ENCODE measurements around the gene LARP4B. TPM values are rescaled to one million over a fixed set of nuclear protein-coding genes. Genes with fewer than 3 reads are reported as not detected.

Gene LARP4B
- total and polyA plus RNA-seq, 2 donors (not counting 1 experiment from before 2014, with no cell fraction given) = 35.6 to 129 TPM

- no peaks in the 10 kb centered on the region for H3K4me1 Mint-ChIP-seq
Measured at GRCh38 chr10:794382-794956, 137.0 kb downstream of the LARP4B start.

GRCh38 chr10:792792-793100, 138.8 kb downstream of the LARP4B start:
- H3K4me3 ChIP-seq (ENCODE audit: control extremely low read depth in 1 of 5, extremely low read depth in 1 of 5, insufficient read depth in 1 of 5, low read depth in 2 of 5, low read length in 4 of 5) = no peak overlapping the region
- Mint-ChIP-seq H3K27me3 (no peaks in the 10 kb centered on the region), H3K9me3 (ENCODE audit: insufficient read depth) (peaks cover 8% of the 10 kb centered on the region), H3K27ac (no peak overlapping the region), H3K4me1 (peaks cover 8% of the 10 kb centered on the region), H3K4me3 (no peak overlapping the region)
- WGBS (ENCODE audit: insufficient coverage) = 86% methylated on average over 2 of the region's 3 CpGs
- POLR2A ChIA-PET = no interaction called here
- peaks cover 5 to 9% of the 10 kb centered on the region in 2 donors for H3K4me1 ChIP-seq (ENCODE audit: control insufficient read depth in 2 of 2, insufficient read depth in 2 of 2, low read length in 2 of 2)
- no peak for DNase-seq
- no peak overlapping the region for H3K9ac ChIP-seq (ENCODE audit: low read length)
- H4K20me1 ChIP-seq (ENCODE audit: control insufficient read depth, insufficient read depth, low read length, poor library complexity, severe bottlenecking) = no peaks in the 10 kb centered on the region
- no peaks in the 10 kb centered on the region for H3K36me3 ChIP-seq (replicated peaks in 1 of 2; ENCODE audit: control extremely low read depth in 1 of 2, control insufficient read depth in 1 of 2, extremely low read depth in 1 of 2, insufficient read depth in 2 of 2, low read length in 1 of 2)
- no peak overlapping the region for H3K27ac ChIP-seq (ENCODE audit: low read length in 2 of 2)
- no peak overlapping the region for H2AFZ ChIP-seq (ENCODE audit: insufficient read depth, low read depth, low read length, poor library complexity, severe bottlenecking)
- TF ChIP-seq EZH2 (IDR thresholded peaks at IDR 0.05; ENCODE audit: borderline replicate concordance, insufficient read depth, low read depth, low read length, poor library complexity, severe bottlenecking) (no peak), CTCF (IDR thresholded peaks at IDR 0.05) (no peak)
- intact Hi-C loops (cut with micrococcal nuclease) = no loop called here
- H3K27me3 ChIP-seq (replicated peaks in 1 of 4; ENCODE audit: control extremely low read depth in 1 of 4, control insufficient read depth in 3 of 4, insufficient read depth in 4 of 4, low read length in 3 of 4) = no peaks in the 10 kb centered on the region
- CTCF ChIA-PET = interaction anchor here (1.2 kb wide), 1 partner anchor 25 kb away, joined by 3 read pairs; no protein-coding TSS in a partner anchor
- no peak overlapping the region for H3K4me2 ChIP-seq (replicated peaks; ENCODE audit: low read depth, low read length, poor library complexity, severe bottlenecking)
- peaks cover 7 to 16% (median 16%) of the 10 kb centered on the region in 3 donors for H3K9me3 ChIP-seq (ENCODE audit: control extremely low read depth in 1 of 3, control insufficient read depth in 2 of 3, insufficient read depth in 1 of 3, low read length in 2 of 3)
- H3K79me2 ChIP-seq (ENCODE audit: control insufficient read depth, insufficient read depth, low read length) = no peaks in the 10 kb centered on the region
- no peak for ATAC-seq (ENCODE audit: low read depth)

More at GRCh38 chr10:794382-794956, 137.0 kb downstream of the LARP4B start:
- Histone ChIP-seq H3K9ac (ENCODE audit: low read length) (no peak overlapping the region), H3K27ac (ENCODE audit: low read length in 2 of 2) (no peak overlapping the region), H4K20me1 (ENCODE audit: control insufficient read depth, insufficient read depth, low read length, poor library complexity, severe bottlenecking) (no peaks in the 10 kb centered on the region), H2AFZ (ENCODE audit: insufficient read depth, low read depth, low read length, poor library complexity, severe bottlenecking) (no peak overlapping the region), H3K27me3 (replicated peaks in 1 of 4; ENCODE audit: control extremely low read depth in 1 of 4, control insufficient read depth in 3 of 4, insufficient read depth in 4 of 4, low read length in 3 of 4) (no peaks in the 10 kb centered on the region), H3K4me1 (ENCODE audit: control insufficient read depth in 2 of 2, insufficient read depth in 2 of 2, low read length in 2 of 2) (no peaks in the 10 kb centered on the region), H3K4me2 (replicated peaks; ENCODE audit: low read depth, low read length, poor library complexity, severe bottlenecking) (no peak overlapping the region), H3K9me3 (ENCODE audit: control extremely low read depth in 1 of 3, control insufficient read depth in 2 of 3, insufficient read depth in 1 of 3, low read length in 2 of 3) (peaks cover 7 to 20% (median 16%) of the 10 kb centered on the region in 3 donors), H3K79me2 (ENCODE audit: control insufficient read depth, insufficient read depth, low read length) (no peaks in the 10 kb centered on the region), H3K36me3 (replicated peaks in 1 of 2; ENCODE audit: control extremely low read depth in 1 of 2, control insufficient read depth in 1 of 2, extremely low read depth in 1 of 2, insufficient read depth in 2 of 2, low read length in 1 of 2) (no peaks in the 10 kb centered on the region), H3K4me3 (ENCODE audit: control extremely low read depth in 1 of 5, extremely low read depth in 1 of 5, insufficient read depth in 1 of 5, low read depth in 2 of 5, low read length in 4 of 5) (no peak overlapping the region)
- intact Hi-C loops (cut with micrococcal nuclease) = no loop called here
- CTCF ChIA-PET = no interaction called here
- Mint-ChIP-seq H3K4me3 (no peak overlapping the region), H3K27ac (no peak overlapping the region), H3K27me3 (no peaks in the 10 kb centered on the region), H3K9me3 (ENCODE audit: insufficient read depth) (peaks cover 11% of the 10 kb centered on the region)
- ATAC-seq (ENCODE audit: low read depth) (no peak), DNase-seq (no peak)
- WGBS (ENCODE audit: insufficient coverage) = 95% methylated on average over 4 of the region's 7 CpGs
- TF ChIP-seq EZH2 (IDR thresholded peaks at IDR 0.05; ENCODE audit: borderline replicate concordance, insufficient read depth, low read depth, low read length, poor library complexity, severe bottlenecking) = no peak
- TF ChIP-seq CTCF (IDR thresholded peaks at IDR 0.05) = no peak
- POLR2A ChIA-PET = no interaction called here

Measured in B cell (primary cell).